ENCODE results near the gene PHC2.

DNA sequence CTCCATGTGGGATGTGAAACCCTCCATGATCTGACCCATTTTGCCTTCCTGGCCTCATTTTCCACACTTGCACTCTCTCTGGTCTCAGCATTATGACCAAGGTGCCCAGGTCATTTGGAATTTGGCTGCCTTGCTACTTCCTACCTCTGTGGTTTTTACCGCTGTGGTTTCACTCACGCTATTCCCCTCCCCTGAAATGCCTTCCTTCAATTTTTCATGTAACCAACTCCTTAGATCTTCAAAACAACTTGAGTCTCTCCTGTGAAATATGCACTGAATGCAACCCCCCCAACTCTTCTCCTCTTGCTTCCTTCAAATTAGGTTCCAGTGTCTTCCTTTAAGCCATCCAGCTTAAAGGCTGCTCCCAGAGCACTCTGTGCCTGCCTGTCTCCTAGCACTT lies 50.1 kb downstream of the PHC2 start:
- TF ChIP-seq, protein P1, sequence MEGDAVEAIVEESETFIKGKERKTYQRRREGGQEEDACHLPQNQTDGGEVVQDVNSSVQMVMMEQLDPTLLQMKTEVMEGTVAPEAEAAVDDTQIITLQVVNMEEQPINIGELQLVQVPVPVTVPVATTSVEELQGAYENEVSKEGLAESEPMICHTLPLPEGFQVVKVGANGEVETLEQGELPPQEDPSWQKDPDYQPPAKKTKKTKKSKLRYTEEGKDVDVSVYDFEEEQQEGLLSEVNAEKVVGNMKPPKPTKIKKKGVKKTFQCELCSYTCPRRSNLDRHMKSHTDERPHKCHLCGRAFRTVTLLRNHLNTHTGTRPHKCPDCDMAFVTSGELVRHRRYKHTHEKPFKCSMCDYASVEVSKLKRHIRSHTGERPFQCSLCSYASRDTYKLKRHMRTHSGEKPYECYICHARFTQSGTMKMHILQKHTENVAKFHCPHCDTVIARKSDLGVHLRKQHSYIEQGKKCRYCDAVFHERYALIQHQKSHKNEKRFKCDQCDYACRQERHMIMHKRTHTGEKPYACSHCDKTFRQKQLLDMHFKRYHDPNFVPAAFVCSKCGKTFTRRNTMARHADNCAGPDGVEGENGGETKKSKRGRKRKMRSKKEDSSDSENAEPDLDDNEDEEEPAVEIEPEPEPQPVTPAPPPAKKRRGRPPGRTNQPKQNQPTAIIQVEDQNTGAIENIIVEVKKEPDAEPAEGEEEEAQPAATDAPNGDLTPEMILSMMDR (optimal IDR thresholded peaks at IDR 0.05 in 1 of 3, IDR thresholded peaks at IDR 0.05 in 1 of 3, conservative IDR thresholded peaks at IDR 0.05 in 1 of 3; ENCODE audit: extremely low read depth in 1 of 3, insufficient read depth in 2 of 3, low read length in 3 of 3) = no peak
- TF ChIP-seq EZH2 (IDR thresholded peaks at IDR 0.05; ENCODE audit: low read length) = no peak
